Subcutaneous adipose tissue (tissue), 4 donors: ENCODE data around the gene FAM240B. TPM values are rescaled to one million over a fixed set of nuclear protein-coding genes. Genes with fewer than 3 reads are reported as not detected.

Source experiments
- CTCF ChIP-seq: fragments of 450-650 bp; IDR thresholded peaks from one replicate; pipeline ENCODE4 v1.5.1; 2016; ENCODE audit warnings: low read depth, mild to moderate bottlenecking, control low read depth, antibody characterized with exemption, moderate library complexity
- total RNA-seq, 4 donors: library from RNA; depleted of rRNA; stranded (reverse); fragments of >200 nt; gene quantifications; one replicate each; pipeline ENCODE4 v1.1.0, GENCODE V29; 2016

FAM240B gene
- total RNA-seq, 4 donors from 2014 or later, result not detected

DNA sequence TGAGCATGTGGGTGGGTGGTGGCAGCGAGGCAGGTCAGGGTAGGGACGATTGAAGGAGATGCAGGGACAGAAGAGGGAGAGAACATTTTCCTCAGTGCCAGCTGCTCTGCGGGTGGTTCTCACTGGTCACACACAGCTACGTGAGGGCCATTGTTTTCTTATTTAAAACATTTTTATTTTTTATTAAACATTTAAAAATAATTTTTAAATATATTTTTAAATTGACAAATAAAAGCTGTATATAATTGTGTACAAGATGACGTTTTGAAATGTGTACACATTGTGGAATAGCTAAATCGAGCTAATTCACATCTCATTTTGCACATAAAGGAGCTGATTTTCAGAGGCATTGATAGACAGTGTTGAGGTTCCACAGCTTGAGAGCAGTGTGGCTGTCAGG lies 14.0 kb downstream of the FAM240B start:
- TF ChIP-seq CTCF, result no peak

GRCh38 chr9:38700695-38701094 lies 19.2 kb downstream of the FAM240B start:
- no peak for TF ChIP-seq CTCF

DNA sequence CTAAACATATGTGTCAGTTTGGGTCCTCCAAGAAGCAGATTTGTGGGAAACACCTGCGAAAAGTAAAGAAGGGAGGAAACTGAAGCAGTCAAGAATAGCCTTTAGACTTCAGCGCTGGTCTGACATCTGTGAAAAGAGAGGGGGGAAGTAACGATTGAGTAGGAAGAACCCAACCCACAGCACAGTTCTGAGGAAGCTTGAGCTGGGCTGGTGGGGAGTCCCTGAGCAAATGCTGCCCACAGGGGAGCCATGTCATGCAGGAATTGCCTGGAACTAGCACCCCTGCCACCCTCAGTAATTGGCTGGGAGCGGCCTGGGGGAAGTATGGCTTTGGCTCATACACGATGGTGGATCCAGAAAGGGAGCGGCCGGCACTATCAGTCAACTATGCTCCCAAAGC lies 20.6 kb downstream of the FAM240B start:
- TF ChIP-seq CTCF, result no peak

GRCh38 chr9:38697776-38698300 lies 22.1 kb downstream of the FAM240B start:
- TF ChIP-seq CTCF, result no peak

DNA sequence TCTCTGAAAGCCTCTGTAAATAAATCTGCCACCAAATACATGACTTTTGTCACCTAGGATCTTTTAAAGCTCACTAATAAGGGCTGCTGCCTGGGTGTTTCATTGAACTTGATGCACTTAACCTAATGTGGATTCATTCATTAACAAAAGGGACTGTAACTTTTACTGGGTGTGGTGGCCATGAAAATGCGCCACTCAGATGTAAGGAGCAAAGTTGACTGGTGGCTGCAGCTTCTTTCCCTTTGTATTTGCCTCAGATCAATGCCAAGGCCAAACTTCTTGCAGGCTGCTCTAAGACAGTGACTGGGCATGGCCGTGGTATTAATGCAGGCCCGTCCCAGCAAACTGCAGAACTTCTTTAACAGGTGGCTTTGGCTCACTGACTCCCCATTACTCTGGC lies 22.9 kb downstream of the FAM240B start:
- no peak for TF ChIP-seq CTCF

DNA sequence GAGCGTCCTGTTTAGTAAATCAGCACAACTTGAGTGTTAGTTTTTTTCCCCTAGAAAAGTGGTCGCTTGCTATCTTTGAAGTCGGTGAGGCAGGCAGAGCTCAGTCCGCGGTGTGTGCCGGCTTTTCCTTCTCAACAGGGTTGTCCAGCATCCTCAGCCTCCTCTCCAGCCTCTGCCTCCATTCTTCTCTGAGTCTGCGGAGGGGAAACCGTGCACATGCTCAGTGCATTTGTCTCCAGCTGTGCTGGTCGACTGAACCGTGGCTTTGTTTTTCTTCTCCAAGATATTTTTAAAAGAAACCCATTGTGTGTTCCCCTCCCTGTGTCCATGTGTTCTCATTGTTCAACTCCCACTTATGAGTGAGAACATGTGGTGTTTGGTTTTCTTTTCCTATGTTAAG lies 25.3 kb downstream of the FAM240B start:
- no peak for TF ChIP-seq CTCF

- no peak for TF ChIP-seq CTCF
These were observed 27.2 kb downstream of the FAM240B start for GRCh38 chr9:38692707-38693106.
